RWPE2 (cell line): Measurements from ENCODE around the gene WDR62.

ENCODE experiments used
- ATAC-seq: fragments of 200-7000 bp; cut with Tn5 transposase; 3 replicates; pipeline ENCODE4 v1.9.1; 2021; ENCODE audit warnings: low read depth
- DNase-seq: peaks from one replicate; pipeline ENCODE4 v3.0.0-alpha.2; 2020; ENCODE audit warnings: low spot score
- H3K27ac ChIP-seq: fragments of 450-650 bp; 2 replicates; pipeline ENCODE4 v1.5.1; 2017; ENCODE audit warnings: mild to moderate bottlenecking; ENCODE audit not compliant: poor library complexity, severe bottlenecking
- H3K27me3 ChIP-seq: fragments of 250-450 bp; sonication (Bioruptor Pico); 2 replicates; pipeline ENCODE4 v1.5.1; 2021; ENCODE audit warnings: mild to moderate bottlenecking, moderate library complexity; ENCODE audit not compliant: insufficient read depth, poor library complexity, severe bottlenecking
- H3K36me3 ChIP-seq: fragments of 250-450 bp; sonication (Bioruptor Pico); 2 replicates; pipeline ENCODE4 v1.5.1; 2020; ENCODE audit warnings: low read depth, mild to moderate bottlenecking, moderate library complexity
- H3K4me1 ChIP-seq: fragments of 250-450 bp; sonication (Bioruptor Pico); 2 replicates; pipeline ENCODE4 v1.5.1; 2021; ENCODE audit warnings: mild to moderate bottlenecking, moderate library complexity; ENCODE audit not compliant: insufficient read depth, poor library complexity, severe bottlenecking
- H3K4me3 ChIP-seq: fragments of 250-450 bp; sonication (Bioruptor Pico); 2 replicates; pipeline ENCODE4 v1.5.1; 2021; ENCODE audit warnings: mild to moderate bottlenecking, moderate library complexity; ENCODE audit not compliant: severe bottlenecking
- H3K9me3 ChIP-seq: fragments of 250-450 bp; sonication (Bioruptor Pico); 2 replicates; pipeline ENCODE4 v1.5.1; 2021; ENCODE audit warnings: mild to moderate bottlenecking, moderate library complexity; ENCODE audit not compliant: severe bottlenecking
- CTCF ChIP-seq: fragments of 450-650 bp; IDR thresholded peaks from one replicate; pipeline ENCODE4 v1.5.1; 2017; ENCODE audit warnings: mild to moderate bottlenecking, moderate library complexity; ENCODE audit not compliant: poor library complexity, severe bottlenecking

Gene WDR62

DNA sequence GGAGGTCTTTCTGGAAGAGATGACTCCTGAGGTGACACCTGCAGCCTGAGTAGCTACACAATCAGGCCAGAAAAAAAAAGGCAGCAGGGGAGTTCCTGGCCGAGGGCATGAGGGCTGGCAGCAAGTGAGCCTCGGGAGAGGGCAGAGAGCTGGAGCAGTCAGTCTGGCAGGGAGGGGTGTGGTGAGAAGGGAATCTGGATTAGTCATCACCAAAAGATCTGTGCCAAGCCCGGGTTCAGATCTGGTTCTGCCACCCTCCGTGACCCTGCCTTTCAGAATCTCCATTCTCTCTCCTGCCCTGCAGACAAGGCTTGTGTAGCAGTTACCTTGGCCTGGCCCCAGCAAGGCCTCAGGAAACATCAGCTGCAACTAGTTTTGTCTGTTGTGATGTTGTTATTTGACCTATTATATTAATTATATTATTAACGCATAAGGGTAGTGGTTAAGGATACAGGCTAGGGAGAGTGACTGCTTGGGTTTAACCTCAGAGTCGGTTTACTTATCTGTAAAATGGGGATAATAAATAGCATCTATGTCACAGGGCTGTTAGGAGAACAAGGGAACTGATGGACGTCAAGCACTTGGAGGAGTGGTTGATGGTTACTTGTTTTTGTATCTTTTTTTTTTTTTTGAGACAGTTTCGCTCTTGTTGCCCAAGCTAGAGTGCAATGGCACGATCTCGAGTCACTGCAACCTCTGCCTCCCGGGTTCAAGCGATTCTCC, 82.4 kb downstream of the WDR62 start:
- Histone ChIP-seq H3K27ac (peak overlapping the region; percentile 95), H3K36me3 (peaks cover 7% of the 10 kb centered on the region), H3K9me3 (no peaks in the 10 kb centered on the region), H3K27me3 (no peaks in the 10 kb centered on the region), H3K4me3 (no peak overlapping the region), H3K4me1 (peaks cover 22% of the 10 kb centered on the region)
- DNase-seq (peak; percentile 94), ATAC-seq (peak; percentile 60)
- TF ChIP-seq CTCF: no peak

- Histone ChIP-seq H3K27ac (peak overlapping the region; percentile 95), H3K4me1 (peaks cover 12% of the 10 kb centered on the region), H3K9me3 (no peaks in the 10 kb centered on the region), H3K27me3 (no peaks in the 10 kb centered on the region), H3K4me3 (peak overlapping the region; percentile 72), H3K36me3 (peaks cover 20% of the 10 kb centered on the region)
- no peak for TF ChIP-seq CTCF
- ATAC-seq (no peak), DNase-seq (no peak)
Observed at GRCh38 chr19:36139120-36139472, 84.4 kb downstream of the WDR62 start.

DNA sequence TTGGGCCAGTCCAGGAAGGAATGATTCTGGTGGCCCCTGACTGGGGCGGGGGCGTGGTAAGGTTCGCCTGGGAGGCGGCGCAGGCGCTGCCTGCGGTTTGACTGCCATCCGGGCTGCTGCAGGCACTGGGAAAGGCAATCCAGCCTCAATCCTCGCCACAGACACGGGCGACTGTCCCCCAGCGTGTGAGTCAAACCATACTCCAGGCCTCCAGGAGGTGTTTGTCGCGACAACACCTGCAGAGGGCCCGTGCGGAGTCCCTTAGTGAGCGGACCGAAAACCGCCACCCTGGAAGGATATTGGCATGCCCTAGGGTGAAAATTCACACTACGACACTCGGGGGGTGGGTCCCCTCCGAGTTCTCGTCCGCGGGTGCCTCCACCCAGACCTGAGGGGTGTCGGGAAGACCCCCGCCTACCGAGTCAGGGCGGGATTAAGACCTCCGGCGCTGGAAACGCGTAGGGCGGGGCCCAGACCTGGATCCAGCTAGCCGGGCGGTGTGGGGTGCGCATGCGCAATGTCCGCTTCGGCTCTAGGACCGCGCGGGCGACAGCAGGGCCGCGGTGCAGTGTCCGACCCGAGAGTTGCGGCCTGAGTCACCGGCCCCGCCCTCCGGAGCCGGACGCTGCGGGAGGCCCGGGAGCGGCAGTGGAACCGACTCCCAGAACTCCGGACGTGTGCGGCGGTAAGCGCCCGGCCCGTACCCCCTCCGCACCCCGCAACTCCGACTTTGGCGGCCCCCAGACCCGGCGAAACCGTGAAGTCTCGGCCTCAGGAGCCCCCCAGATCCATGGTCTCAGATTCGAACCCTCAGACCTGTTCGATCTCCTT, 85.0 kb downstream of the WDR62 start, which contains the start of gene CAPNS1:
Gene CAPNS1 (plus strand): TSS at position 594 of the 831 bp plus-strand sequence. CDS start 946 bp downstream, outside the sequence.
- Histone ChIP-seq H3K4me3 (peak within 1 kb of the TSS; percentile 72), H3K27me3 (no peaks in the 10 kb centered on the region), H3K4me1 (peaks cover 12% of the 10 kb centered on the region), H3K36me3 (peaks cover 26% of the 10 kb centered on the region), H3K9me3 (no peaks in the 10 kb centered on the region), H3K27ac (peak within 1 kb of the TSS; percentile 95)
- TF ChIP-seq CTCF: no peak
- ATAC-seq (peak; percentile 61), DNase-seq (peak; percentile 94)

DNA sequence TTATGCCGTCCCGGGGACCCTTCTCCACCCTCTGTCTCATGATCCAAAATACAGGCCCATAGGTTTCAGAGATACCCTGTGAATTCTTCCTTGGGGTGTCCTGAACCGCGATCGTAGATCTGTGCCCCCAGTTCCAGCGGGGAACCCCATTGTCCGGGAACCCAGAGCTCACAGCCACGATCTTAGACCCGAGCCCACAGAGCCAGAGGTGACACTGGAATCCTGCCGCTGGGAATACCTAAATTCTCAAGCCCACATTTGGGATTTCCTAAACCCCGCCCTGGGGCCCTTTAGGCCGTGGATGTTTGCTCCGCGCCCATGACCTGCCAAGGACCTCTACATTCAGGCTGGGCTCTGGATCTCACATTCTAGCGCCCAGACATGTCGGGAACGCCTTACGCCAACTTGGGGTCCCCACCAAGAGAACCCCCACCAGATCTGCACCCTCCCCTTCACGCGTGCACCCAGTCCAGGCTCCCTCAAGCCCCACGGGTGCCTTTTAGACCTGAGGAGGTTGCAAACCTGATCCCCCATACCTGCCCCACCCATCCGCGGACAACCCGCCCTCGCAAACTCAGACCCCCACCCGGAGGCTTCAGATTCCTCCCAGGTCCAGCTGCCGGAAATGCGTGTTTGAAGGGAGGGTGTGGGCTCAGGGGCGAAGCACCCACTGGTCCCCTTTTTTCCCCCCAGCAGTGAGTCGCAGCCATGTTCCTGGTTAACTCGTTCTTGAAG, 85.8 kb downstream of the WDR62 start:
- DNase-seq (no peak), ATAC-seq (peak; percentile 5; the same call in 1 of the 3 replicates)
- H3K4me1 ChIP-seq: peaks cover 12% of the 10 kb centered on the region
- no peaks in the 10 kb centered on the region for H3K27me3 ChIP-seq
- H3K27ac ChIP-seq: peak overlapping the region; percentile 95
- H3K4me3 ChIP-seq: peak overlapping the region; percentile 72
- peaks cover 34% of the 10 kb centered on the region for H3K36me3 ChIP-seq
- no peak for TF ChIP-seq CTCF
- H3K9me3 ChIP-seq: no peaks in the 10 kb centered on the region
